K562 (cell line): ENCODE results near the gene PAQR6.

Source experiments
- KLF16 ChIP-seq: IDR thresholded peaks from 2 replicates; pipeline ENCODE4 v1.6.1; 2016; ENCODE audit warnings: antibody characterized with exemption
- NR2C2 ChIP-seq, 2 experiments: fragments of 200-800 bp in 1 of 2; sonication (Bioruptor generic) in 1 of 2; sonication (generic) in 1 of 2; formaldehyde crosslinking in 1 of 2; IDR thresholded peaks; 2 replicates each; pipeline versions ENCODE4 v1.6.1 to v1.8.0; 2016 to 2022; ENCODE audit warnings: mild to moderate bottlenecking in 1 of 2, missing compliant biosample characterization in 1 of 2, missing genetic modification characterization in 1 of 2, missing genetic modification reagents in 1 of 2
- POLR2A ChIP-seq: fragments of 450-650 bp; conservative IDR thresholded peaks from 2 replicates; pipeline ENCODE4 v1.6.1; 2016
- SRSF9 ChIP-seq: fragments of 200-400 bp; formaldehyde crosslinking; IDR thresholded peaks from 2 replicates; pipeline ENCODE4 v1.6.1; 2017; ENCODE audit warnings: low read depth, low read length, borderline replicate concordance
- TAF9B ChIP-seq: fragments of 450-650 bp; IDR thresholded peaks from 2 replicates; pipeline ENCODE4 v1.6.1; 2018; ENCODE audit warnings: mild to moderate bottlenecking; ENCODE audit not compliant: partially characterized antibody
- ZNF444 ChIP-seq: fragments of 250-450 bp; sonication (Bioruptor Pico); IDR thresholded peaks from 2 replicates; pipeline ENCODE4 v1.4.0; 2020; ENCODE audit warnings: mild to moderate bottlenecking, moderate library complexity
- TF ChIP-seq, protein P1 (sequence below): fragments of 150-350 bp; IDR thresholded peaks from 2 replicates; pipeline ENCODE4 v1.6.1; 2014; ENCODE audit warnings: low read depth, mild to moderate bottlenecking, low read length, borderline replicate concordance
- TF ChIP-seq, protein P2 (sequence below), 3 experiments: IDR thresholded peaks in 2 of 3; conservative IDR thresholded peaks in 1 of 3; 2 replicates each; pipeline ENCODE4 v1.5.1; 2011 to 2012; ENCODE audit warnings: low read length in 3 of 3, mild to moderate bottlenecking in 3 of 3, control low read depth in 2 of 3, improper control_type of control experiment in 1 of 3, inconsistent platforms in 1 of 3, low read depth in 1 of 3, mixed read lengths in 1 of 3, moderate library complexity in 1 of 3; ENCODE audit not compliant: insufficient read depth in 2 of 3

DNA sequence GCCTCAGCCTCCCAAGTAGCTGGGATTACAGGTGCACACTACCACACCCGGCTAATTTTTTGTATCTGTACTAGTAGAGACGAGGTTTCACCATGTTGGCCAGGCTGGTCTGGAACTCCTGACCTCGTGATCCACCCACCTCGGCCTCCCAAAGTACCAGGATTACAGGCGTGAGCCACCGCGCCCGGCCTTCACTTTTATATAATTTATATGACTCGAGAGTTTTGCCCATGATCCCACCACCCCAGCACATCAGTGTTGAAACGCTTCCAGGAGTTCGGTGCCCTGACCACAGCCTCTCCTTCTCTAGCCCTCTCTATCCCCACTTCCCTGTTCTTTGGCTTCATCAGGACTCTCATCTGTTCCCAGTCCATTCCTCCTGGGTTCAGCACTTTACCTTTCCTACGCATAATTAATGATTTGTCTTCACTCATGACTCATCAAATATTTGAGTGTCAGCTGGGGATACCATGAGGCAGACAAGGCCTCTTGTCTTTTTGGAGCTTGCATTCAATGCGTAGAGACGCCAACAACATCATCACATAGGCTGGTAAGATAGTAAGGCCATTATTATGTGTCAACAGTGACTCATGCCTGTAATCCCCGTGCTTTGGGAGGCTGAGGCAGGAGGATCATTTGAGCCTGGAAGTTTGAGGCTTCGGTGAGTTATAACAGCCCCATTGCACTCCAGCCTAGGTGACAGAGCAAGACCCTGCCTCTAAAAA lies 33.7 kb downstream of the PAQR6 start:
- no peak for TF ChIP-seq POLR2A
- TF ChIP-seq, protein P1, sequence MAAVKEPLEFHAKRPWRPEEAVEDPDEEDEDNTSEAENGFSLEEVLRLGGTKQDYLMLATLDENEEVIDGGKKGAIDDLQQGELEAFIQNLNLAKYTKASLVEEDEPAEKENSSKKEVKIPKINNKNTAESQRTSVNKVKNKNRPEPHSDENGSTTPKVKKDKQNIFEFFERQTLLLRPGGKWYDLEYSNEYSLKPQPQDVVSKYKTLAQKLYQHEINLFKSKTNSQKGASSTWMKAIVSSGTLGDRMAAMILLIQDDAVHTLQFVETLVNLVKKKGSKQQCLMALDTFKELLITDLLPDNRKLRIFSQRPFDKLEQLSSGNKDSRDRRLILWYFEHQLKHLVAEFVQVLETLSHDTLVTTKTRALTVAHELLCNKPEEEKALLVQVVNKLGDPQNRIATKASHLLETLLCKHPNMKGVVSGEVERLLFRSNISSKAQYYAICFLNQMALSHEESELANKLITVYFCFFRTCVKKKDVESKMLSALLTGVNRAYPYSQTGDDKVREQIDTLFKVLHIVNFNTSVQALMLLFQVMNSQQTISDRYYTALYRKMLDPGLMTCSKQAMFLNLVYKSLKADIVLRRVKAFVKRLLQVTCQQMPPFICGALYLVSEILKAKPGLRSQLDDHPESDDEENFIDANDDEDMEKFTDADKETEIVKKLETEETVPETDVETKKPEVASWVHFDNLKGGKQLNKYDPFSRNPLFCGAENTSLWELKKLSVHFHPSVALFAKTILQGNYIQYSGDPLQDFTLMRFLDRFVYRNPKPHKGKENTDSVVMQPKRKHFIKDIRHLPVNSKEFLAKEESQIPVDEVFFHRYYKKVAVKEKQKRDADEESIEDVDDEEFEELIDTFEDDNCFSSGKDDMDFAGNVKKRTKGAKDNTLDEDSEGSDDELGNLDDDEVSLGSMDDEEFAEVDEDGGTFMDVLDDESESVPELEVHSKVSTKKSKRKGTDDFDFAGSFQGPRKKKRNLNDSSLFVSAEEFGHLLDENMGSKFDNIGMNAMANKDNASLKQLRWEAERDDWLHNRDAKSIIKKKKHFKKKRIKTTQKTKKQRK, result no peak
- no peak for TF ChIP-seq ZNF444 (CRISPR knock-in tag)
- TF ChIP-seq KLF16, result no peak
- TF ChIP-seq TAF9B, result peak; percentile 57
- TF ChIP-seq, protein P2, sequence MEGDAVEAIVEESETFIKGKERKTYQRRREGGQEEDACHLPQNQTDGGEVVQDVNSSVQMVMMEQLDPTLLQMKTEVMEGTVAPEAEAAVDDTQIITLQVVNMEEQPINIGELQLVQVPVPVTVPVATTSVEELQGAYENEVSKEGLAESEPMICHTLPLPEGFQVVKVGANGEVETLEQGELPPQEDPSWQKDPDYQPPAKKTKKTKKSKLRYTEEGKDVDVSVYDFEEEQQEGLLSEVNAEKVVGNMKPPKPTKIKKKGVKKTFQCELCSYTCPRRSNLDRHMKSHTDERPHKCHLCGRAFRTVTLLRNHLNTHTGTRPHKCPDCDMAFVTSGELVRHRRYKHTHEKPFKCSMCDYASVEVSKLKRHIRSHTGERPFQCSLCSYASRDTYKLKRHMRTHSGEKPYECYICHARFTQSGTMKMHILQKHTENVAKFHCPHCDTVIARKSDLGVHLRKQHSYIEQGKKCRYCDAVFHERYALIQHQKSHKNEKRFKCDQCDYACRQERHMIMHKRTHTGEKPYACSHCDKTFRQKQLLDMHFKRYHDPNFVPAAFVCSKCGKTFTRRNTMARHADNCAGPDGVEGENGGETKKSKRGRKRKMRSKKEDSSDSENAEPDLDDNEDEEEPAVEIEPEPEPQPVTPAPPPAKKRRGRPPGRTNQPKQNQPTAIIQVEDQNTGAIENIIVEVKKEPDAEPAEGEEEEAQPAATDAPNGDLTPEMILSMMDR (IDR thresholded peaks at IDR 0.05 in 2 of 3, conservative IDR thresholded peaks at IDR 0.05 in 1 of 3; ENCODE audit: insufficient read depth in 2 of 3, low read depth in 1 of 3, low read length in 3 of 3), result no peak
- TF ChIP-seq SRSF9, result no peak
- no peak for TF ChIP-seq NR2C2 (CRISPR knock-in tag; IDR thresholded peaks at IDR 0.05)
- no peak for TF ChIP-seq NR2C2 (tag; IDR thresholded peaks at IDR 0.05)
